Activated B cell treated with CpG ODN at 0.5 μM for 24 hours (primary cell): ENCODE measurements around the gene KIF3C. TPM values are rescaled to one million over a fixed set of nuclear protein-coding genes. Genes with fewer than 3 reads are reported as not detected.

ENCODE experiments used
- ATAC-seq: fragments of 200-7000 bp; cut with Tn5 transposase; one replicate; pipeline ENCODE4 v1.10.0; 2021; ENCODE audit warnings: low read depth, mild to moderate bottlenecking, moderate library complexity
- CTCF ChIA-PET: fragments of 350-600 bp; sonication (Branson Sonifier 250); formaldehyde crosslinking; loops from one replicate; lab custom pipeline; 2021; ENCODE audit warnings: antibody characterized with exemption; lab: Charles Lee
- POLR2A ChIA-PET: fragments of 350-600 bp; sonication (Branson Sonifier 250); formaldehyde crosslinking; loops from one replicate; lab custom pipeline; 2021; ENCODE audit warnings: antibody characterized with exemption; lab: Charles Lee
- DNase-seq: peaks from one replicate; pipeline ENCODE4 v3.0.0; 2022
- H3K27ac Mint-ChIP-seq: one replicate; pipeline ENCODE4 v1.8.0; 2020; ENCODE audit warnings: mixed read lengths
- H3K27me3 Mint-ChIP-seq: one replicate; pipeline ENCODE4 v1.8.0; 2021; ENCODE audit warnings: mixed read lengths
- H3K36me3 Mint-ChIP-seq: one replicate; pipeline ENCODE4 v1.8.0; 2021; ENCODE audit warnings: low read depth, mixed read lengths
- H3K4me1 Mint-ChIP-seq: one replicate; pipeline ENCODE4 v1.8.0; 2021; ENCODE audit warnings: mixed read lengths
- H3K4me3 Mint-ChIP-seq: one replicate; pipeline ENCODE4 v1.8.0; 2020; ENCODE audit warnings: mild to moderate bottlenecking, mixed read lengths
- H3K9me3 Mint-ChIP-seq: one replicate; pipeline ENCODE4 v1.8.0; 2020; ENCODE audit warnings: mixed read lengths
- CTCF ChIP-seq: fragments of 200-600 bp; IDR thresholded peaks from one replicate; pipeline ENCODE4 v1.8.0; 2022; ENCODE audit warnings: antibody characterized with exemption, mild to moderate bottlenecking
- intact Hi-C: fragments of 100-400 bp; cut with micrococcal nuclease; formaldehyde crosslinking; loops from one replicate; pipeline ENCODE4 v1.15.1; 2024
- total RNA-seq: library from RNA; stranded (reverse); gene quantifications from 2 replicates; pipeline ENCODE4 v1.2.3, GENCODE V29; 2022

The KIF3C gene
- total RNA-seq, 1 donor from 2014 or later, result 1.5 TPM

- peaks cover 6% of the 10 kb centered on the region for H3K4me1 Mint-ChIP-seq
- no peak for ATAC-seq
- H3K27ac Mint-ChIP-seq, result no peak overlapping the region
- H3K36me3 Mint-ChIP-seq, result no peaks in the 10 kb centered on the region
- intact Hi-C loops, result no loop called here
- DNase-seq, result no peak
- ChIA-PET POLR2A (no interaction called here), CTCF (no interaction called here)
- no peak overlapping the region for H3K4me3 Mint-ChIP-seq
- no peaks in the 10 kb centered on the region for H3K27me3 Mint-ChIP-seq
- TF ChIP-seq CTCF, result no peak
- no peaks in the 10 kb centered on the region for H3K9me3 Mint-ChIP-seq
These were observed 6.9 kb upstream of the KIF3C start for GRCh38 chr2:25989154-25989553.

- H3K9me3 Mint-ChIP-seq, result no peaks in the 10 kb centered on the region
- DNase-seq, result no peak
- TF ChIP-seq CTCF, result no peak
- ChIA-PET CTCF (no interaction called here), POLR2A (no interaction called here)
- ATAC-seq, result no peak
- no peaks in the 10 kb centered on the region for H3K36me3 Mint-ChIP-seq
- H3K4me3 Mint-ChIP-seq, result no peak overlapping the region
- H3K27ac Mint-ChIP-seq, result no peak overlapping the region
- no peaks in the 10 kb centered on the region for H3K27me3 Mint-ChIP-seq
- peaks cover 6% of the 10 kb centered on the region for H3K4me1 Mint-ChIP-seq
- intact Hi-C loops, result no loop called here
These were observed 5.8 kb upstream of the KIF3C start for GRCh38 chr2:25988134-25988533.

GRCh38 chr2:25983735-25984134 is 1.4 kb upstream of the KIF3C start:
- Mint-ChIP-seq H3K4me1 (no peaks in the 10 kb centered on the region), H3K9me3 (no peaks in the 10 kb centered on the region), H3K36me3 (no peaks in the 10 kb centered on the region), H3K27me3 (no peaks in the 10 kb centered on the region), H3K27ac (no peak overlapping the region), H3K4me3 (no peak overlapping the region)
- POLR2A ChIA-PET, result no interaction called here
- intact Hi-C loops, result loop anchor here (5.0 kb wide), 2 partner anchors 311 to 364 kb away; partner anchors contain the start of genes ADGRF3, DTNB and SELENOI
- no peak for TF ChIP-seq CTCF
- DNase-seq, result no peak
- CTCF ChIA-PET, result no interaction called here
- no peak for ATAC-seq

GRCh38 chr2:25982968-25983280 is 627 bp upstream of the KIF3C start:
- H3K27ac Mint-ChIP-seq, result peak overlapping the region; percentile 18
- CTCF ChIA-PET, result no interaction called here
- no peak for TF ChIP-seq CTCF
- no peaks in the 10 kb centered on the region for H3K9me3 Mint-ChIP-seq
- H3K36me3 Mint-ChIP-seq, result no peaks in the 10 kb centered on the region
- intact Hi-C loops, result loop anchor here (1.0 to 5.0 kb wide), 4 partner anchors 50 to 364 kb away; partner anchors contain the start of genes ADGRF3, DTNB and SELENOI
- H3K4me3 Mint-ChIP-seq, result peak overlapping the region; percentile 82
- ATAC-seq (no peak), DNase-seq (no peak)
- H3K27me3 Mint-ChIP-seq, result no peaks in the 10 kb centered on the region
- POLR2A ChIA-PET, result interaction anchor here (0.6 kb wide), 1 partner anchor 11 kb away, joined by 3 read pairs; no protein-coding TSS in a partner anchor
- H3K4me1 Mint-ChIP-seq, result no peaks in the 10 kb centered on the region

GRCh38 chr2:25981596-25982272 is 563 bp downstream of the KIF3C start:
- CTCF ChIA-PET, result interaction anchor here (1.2 kb wide), 1 partner anchor 10 kb away, joined by 5 read pairs; no protein-coding TSS in a partner anchor
- peak; percentile 18 for DNase-seq
- TF ChIP-seq CTCF, result no peak
- no peak overlapping the region for H3K27ac Mint-ChIP-seq
- intact Hi-C loops, result loop anchor here (1.0 to 5.0 kb wide), 4 partner anchors 52 to 366 kb away; partner anchors contain the start of genes ADGRF3, DTNB and SELENOI
- no peaks in the 10 kb centered on the region for H3K36me3 Mint-ChIP-seq
- ATAC-seq, result peak; percentile 26
- H3K4me1 Mint-ChIP-seq, result no peaks in the 10 kb centered on the region
- H3K27me3 Mint-ChIP-seq, result no peaks in the 10 kb centered on the region
- H3K9me3 Mint-ChIP-seq, result no peaks in the 10 kb centered on the region
- peak overlapping the region; percentile 86 for H3K4me3 Mint-ChIP-seq
- POLR2A ChIA-PET, result interaction anchor here (0.5 to 0.9 kb wide), 4 partner anchors 52 to 128 kb away, joined by 3 to 11 read pairs (median 3); partner anchors contain the start of gene RAB10
